Measurements from ENCODE around the gene ADK. TPM values are rescaled to one million over a fixed set of nuclear protein-coding genes. Genes with fewer than 3 reads are reported as not detected.

Gene ADK
- total RNA-seq, 1 donor from 2014 or later = 40.2 TPM

- intact Hi-C loops (cut with DNase I) = no loop called here
- Histone ChIP-seq H3K4me1 (no peaks in the 10 kb centered on the region), H3K4me3 (no peak overlapping the region), H3K36me3 (no peaks in the 10 kb centered on the region), H3K9me3 (peaks cover 4% of the 10 kb centered on the region), H3K27ac (no peak overlapping the region), H3K27me3 (ENCODE audit: low read depth) (no peaks in the 10 kb centered on the region)
- TF ChIP-seq, protein P1, sequence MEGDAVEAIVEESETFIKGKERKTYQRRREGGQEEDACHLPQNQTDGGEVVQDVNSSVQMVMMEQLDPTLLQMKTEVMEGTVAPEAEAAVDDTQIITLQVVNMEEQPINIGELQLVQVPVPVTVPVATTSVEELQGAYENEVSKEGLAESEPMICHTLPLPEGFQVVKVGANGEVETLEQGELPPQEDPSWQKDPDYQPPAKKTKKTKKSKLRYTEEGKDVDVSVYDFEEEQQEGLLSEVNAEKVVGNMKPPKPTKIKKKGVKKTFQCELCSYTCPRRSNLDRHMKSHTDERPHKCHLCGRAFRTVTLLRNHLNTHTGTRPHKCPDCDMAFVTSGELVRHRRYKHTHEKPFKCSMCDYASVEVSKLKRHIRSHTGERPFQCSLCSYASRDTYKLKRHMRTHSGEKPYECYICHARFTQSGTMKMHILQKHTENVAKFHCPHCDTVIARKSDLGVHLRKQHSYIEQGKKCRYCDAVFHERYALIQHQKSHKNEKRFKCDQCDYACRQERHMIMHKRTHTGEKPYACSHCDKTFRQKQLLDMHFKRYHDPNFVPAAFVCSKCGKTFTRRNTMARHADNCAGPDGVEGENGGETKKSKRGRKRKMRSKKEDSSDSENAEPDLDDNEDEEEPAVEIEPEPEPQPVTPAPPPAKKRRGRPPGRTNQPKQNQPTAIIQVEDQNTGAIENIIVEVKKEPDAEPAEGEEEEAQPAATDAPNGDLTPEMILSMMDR (IDR thresholded peaks at IDR 0.05) = no peak
- no peak for ATAC-seq
- no peak for DNase-seq
Measured at GRCh38 chr10:74406006-74406405, 255.0 kb downstream of the ADK start.

- Histone ChIP-seq H3K4me3 (no peak overlapping the region), H3K9me3 (no peaks in the 10 kb centered on the region), H3K4me1 (peaks cover 13% of the 10 kb centered on the region), H3K27me3 (ENCODE audit: low read depth) (no peaks in the 10 kb centered on the region), H3K36me3 (no peaks in the 10 kb centered on the region), H3K27ac (no peak overlapping the region)
- intact Hi-C loops (cut with DNase I) = no loop called here
- no peak for ATAC-seq
- TF ChIP-seq, protein P1 (IDR thresholded peaks at IDR 0.05) = no peak
- no peak for DNase-seq
Measured at GRCh38 chr10:74415146-74415839, 264.3 kb downstream of the ADK start.

- no peaks in the 10 kb centered on the region for H3K9me3 ChIP-seq
- ATAC-seq (no peak), DNase-seq (no peak)
- H3K4me1 ChIP-seq = peaks cover 13% of the 10 kb centered on the region
- intact Hi-C loops (cut with DNase I) = no loop called here
- TF ChIP-seq, protein P1 (IDR thresholded peaks at IDR 0.05) = no peak
- H3K4me3 ChIP-seq = no peak overlapping the region
- no peaks in the 10 kb centered on the region for H3K27me3 ChIP-seq (ENCODE audit: low read depth)
- no peaks in the 10 kb centered on the region for H3K36me3 ChIP-seq
- no peak overlapping the region for H3K27ac ChIP-seq
Measured at GRCh38 chr10:74417397-74417796, 266.4 kb downstream of the ADK start.

GRCh38 chr10:74418285-74418872, 267.4 kb downstream of the ADK start:
- H3K27me3 ChIP-seq (ENCODE audit: low read depth) = no peaks in the 10 kb centered on the region
- peak in 1 of 2 donors; percentile 50 for ATAC-seq
- H3K4me1 ChIP-seq = peaks cover 13% of the 10 kb centered on the region
- no peak overlapping the region for H3K27ac ChIP-seq
- no peaks in the 10 kb centered on the region for H3K9me3 ChIP-seq
- intact Hi-C loops (cut with DNase I) = no loop called here
- no peak overlapping the region for H3K4me3 ChIP-seq
- H3K36me3 ChIP-seq = no peaks in the 10 kb centered on the region
- TF ChIP-seq, protein P1 (IDR thresholded peaks at IDR 0.05) = no peak
- no peak for DNase-seq

- H3K27ac ChIP-seq = no peak overlapping the region
- peaks cover 13% of the 10 kb centered on the region for H3K4me1 ChIP-seq
- DNase-seq = no peak
- H3K27me3 ChIP-seq (ENCODE audit: low read depth) = no peaks in the 10 kb centered on the region
- ATAC-seq = no peak
- no peaks in the 10 kb centered on the region for H3K36me3 ChIP-seq
- intact Hi-C loops (cut with DNase I) = no loop called here
- TF ChIP-seq, protein P1 (IDR thresholded peaks at IDR 0.05) = no peak
- no peak overlapping the region for H3K4me3 ChIP-seq
- no peaks in the 10 kb centered on the region for H3K9me3 ChIP-seq
Measured at GRCh38 chr10:74419491-74419951, 268.5 kb downstream of the ADK start.
